Stimulated activated naive CD4-positive, alpha-beta T cell (primary cell): ENCODE results near the gene TRIB2.
"Not testable (repeated sequence)": the region's sequence is repeated elsewhere in the genome, so short reads cannot be mapped to it uniquely, and the experiment has no call there.

ENCODE experiments used
- DNase-seq, 6 experiments: peaks; one replicate each; lab custom pipeline; 2025; lab: John Stamatoyannopoulos, UW

Gene TRIB2

DNA sequence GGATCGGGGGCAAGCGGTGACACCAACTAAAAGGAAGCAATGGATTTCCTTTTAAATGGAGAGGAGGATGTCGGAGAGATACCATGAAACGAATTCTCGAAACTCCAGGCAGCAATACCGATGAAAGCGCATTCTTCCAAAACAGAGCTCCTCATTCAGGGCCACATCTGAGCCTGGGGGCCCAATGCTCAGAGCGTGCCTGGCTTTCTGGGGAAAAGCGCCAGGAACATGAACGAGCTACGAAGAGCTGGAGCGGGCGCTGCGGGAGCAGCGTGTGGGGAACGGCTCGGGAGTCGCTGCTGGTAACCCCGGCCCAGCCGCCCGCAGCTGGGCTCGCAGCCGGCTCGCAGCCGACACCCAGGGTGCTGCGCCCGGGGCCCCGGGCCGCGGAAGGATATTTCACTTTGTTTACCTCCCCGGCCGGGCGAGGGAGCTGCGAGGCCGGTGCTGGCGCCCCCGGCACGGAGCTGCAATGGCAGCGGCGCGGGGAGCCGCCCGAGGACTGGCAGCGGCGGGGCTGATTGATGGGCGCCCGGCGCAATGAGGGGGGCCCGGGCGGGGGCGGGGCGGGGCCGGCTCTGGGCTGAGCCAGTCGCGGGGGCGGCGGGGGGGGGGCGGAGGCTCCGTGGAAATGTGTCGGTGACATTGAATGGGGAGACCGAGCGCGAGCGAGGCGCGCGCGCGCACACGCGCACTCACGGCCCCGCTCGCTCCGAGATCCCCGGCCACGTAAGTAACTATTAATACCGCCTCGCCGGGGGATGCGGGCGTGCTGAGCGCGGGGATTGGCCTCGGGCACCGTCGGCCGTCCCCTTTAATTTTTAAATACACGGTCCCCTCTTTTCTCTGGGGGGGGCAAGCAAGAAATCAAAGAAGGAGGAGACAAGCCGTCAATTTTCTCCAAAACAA lies at the start of gene TRIB2:
Gene TRIB2 (plus strand): TSS at position 655 of the 909 bp plus-strand sequence. CDS start 1,372 bp downstream, outside the sequence.
- DNase-seq: peak; percentile 87 to 94 (median 92)

DNA sequence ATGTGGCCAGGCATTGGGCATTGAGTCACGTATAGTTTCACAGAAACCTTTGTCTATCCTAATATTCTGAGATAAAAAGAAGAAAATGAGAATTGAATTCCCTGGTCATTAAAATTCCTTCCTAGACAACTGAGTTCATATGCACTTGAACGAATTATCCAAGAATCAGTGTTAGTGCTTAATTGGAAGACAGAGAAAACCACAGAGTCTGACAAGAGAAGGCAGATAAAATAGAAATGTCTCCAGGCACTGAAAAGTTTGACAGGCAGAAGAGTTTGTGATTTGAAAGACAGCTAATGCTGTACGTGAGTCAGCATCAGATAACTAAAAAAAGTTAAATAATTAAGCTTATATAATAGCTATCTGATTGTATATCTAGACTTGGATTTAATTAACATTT lies 47.7 kb upstream of the TRIB2 start:
- no peak for DNase-seq

DNA sequence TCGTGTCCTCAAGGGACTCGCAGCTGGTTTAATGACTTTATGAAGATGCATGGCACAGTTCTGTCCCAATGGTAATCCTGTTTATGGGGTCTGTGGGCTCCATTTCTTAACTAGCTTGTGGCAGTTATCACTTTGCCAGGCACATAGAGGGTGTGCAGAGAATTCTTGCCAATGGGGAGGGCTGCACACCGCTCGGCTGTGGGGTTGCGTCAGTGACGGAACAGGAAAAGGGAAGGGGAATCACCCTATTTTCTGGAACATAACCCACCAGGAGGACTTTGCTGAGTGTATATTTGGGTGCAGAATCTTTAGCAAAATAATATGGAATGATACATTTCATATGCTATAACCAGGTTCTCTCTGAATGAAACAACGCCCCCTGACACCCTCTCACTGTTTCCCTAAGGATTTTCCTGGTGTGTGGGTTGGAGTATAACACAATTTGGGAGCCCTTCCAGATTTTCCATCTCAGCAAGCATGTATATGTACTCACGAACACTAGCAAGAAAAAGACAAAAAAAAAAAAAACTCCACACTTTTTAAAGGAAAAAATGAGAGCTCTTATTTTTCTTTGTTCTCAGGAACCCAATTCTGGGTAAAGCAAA lies 43.9 kb upstream of the TRIB2 start:
- DNase-seq: no peak

DNA sequence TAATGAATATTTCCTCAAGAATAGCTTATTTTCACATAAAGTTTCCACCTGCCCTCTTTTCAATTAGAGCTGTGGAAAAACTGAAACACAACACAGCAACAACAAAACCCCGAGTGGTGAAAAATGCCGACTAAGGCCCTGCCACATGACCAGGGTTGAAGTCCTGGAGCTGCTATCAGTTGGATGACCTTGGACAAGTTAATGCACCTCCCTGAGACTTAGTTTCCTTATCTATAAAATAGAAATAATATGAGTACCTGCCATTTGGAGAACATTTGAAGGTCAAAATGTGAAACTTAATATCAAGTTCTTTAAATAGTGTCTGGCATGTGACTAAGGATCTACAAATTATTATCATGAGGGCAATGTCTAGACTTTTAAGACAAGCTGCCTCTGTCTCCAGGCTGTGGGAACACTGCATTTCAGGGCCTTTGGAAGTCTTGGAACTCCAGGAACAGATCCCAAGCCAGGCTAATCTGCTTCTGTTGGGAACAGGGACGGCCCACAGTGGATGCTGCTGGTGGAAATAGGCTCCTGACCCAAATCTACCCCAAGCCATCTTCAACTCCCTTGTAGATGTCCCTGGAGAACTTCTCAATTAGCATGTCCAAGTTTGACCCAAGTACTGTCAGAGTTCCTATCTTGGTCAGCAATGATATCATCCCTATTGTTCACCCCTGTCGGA lies 42.0 kb upstream of the TRIB2 start:
- DNase-seq: no peak

GRCh38 chr2:12675352-12675795 lies 41.4 kb upstream of the TRIB2 start:
- DNase-seq: no peak

- peak in 3 of 6 experiments; percentile 32 to 65 (median 48) for DNase-seq
Observed at GRCh38 chr2:12675801-12676200, 40.9 kb upstream of the TRIB2 start.

DNA sequence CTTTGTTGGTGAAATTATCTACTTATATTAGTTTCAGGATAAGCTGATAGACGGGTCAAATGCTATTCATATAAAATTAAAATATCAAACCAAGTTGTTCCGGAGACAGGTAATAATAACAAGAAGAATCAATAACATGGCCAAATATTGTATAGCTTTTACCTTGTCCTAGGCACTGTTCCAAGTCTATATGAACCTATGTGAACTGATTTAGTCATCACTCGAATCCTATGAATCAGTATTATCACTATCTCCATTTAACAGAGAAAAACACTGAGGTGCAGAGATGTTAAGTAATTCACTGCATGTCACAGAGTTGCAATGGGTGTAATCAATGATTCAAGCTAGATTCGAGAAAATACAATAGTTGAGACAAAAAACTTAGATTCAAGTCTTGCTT lies 40.0 kb upstream of the TRIB2 start:
- no peak for DNase-seq

- DNase-seq: no peak
Observed at GRCh38 chr2:12678186-12678585, 38.5 kb upstream of the TRIB2 start.

- DNase-seq: no peak
Observed at GRCh38 chr2:12679550-12680072, 37.1 kb upstream of the TRIB2 start.

DNA sequence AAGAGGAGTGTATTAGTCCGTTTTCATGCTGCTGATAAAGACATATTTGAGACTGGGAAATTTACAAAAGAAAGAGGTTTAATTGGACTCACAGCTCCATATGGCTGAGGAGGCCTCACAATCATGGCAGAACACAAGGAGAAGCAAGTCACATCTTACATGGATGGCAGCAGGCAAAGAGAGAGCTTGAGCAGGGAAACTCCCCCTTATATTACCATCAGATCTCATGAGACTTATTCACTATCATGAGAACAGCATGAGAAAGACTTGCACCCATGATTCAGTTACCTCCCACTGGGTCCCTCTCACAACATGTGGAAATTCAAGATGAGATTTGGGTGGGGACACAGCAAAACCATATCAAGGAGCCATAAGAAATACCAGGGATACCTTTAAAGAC lies 36.6 kb upstream of the TRIB2 start:
- not testable (repeated sequence) for DNase-seq

GRCh38 chr2:12682017-12682416 lies 34.7 kb upstream of the TRIB2 start:
- no peak for DNase-seq

GRCh38 chr2:12683457-12684100 lies 33.2 kb upstream of the TRIB2 start:
- DNase-seq: no peak

DNA sequence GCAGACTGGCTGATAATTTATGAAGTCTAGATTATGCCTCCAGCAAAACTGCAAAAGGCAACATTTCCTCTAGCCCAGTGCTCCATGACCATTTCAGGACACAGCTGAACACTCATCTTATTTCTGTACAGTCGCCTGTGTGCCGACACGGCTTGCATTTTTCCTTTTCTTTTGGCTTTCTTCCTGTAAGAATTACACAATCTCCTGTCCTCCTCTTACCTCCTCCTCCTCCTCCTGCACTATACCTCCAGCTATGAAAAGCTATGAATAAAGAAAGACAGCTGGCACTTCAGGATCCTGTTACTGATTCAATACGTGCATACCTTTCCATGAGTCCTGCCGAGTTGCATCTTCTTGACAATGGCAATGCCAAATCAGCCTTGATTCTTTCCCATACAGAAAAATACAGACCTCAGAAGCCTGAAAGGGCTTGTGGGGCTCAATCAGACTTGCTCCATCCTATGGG lies 32.2 kb upstream of the TRIB2 start:
- DNase-seq: no peak

DNA sequence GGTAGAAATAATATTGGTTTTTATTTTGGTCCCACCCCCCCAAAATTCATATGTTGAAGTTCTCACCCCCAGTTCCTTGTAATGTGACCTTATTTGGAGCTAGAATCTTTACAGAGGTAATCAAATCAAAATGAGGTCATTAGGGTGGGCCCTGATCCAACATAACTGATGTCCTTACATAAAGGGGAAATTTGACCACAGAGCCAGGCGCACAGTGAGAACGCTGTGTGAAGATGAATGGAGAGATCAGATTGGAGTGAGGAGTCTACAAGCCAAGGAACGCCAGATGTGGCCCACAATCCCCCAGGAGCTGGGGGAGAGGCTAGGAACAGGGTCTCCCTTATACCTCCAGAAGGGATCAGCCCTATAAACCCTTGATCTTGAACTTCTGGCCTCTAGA lies 31.6 kb upstream of the TRIB2 start:
- DNase-seq: no peak

DNA sequence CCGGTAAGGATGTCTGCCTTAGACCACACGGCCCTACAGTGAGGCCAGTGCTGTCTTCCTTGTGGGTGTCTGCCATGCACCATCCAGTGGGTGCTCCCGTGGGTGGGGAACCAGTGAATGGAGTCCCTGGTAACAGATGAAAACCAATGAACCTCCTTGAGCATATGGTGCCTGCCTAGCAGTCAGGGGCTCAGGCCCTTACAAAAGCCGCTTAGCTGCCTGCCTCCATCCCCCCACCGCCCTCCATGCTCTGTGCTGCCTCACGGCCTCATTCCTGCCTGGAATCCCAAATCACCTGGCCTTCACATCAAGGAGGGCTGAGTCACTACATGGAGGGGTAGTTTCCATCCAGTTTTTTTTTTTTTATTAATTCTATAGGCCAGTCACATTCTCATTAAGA lies 30.8 kb upstream of the TRIB2 start:
- DNase-seq: no peak

GRCh38 chr2:12686708-12687283 lies 29.9 kb upstream of the TRIB2 start:
- no peak for DNase-seq

DNA sequence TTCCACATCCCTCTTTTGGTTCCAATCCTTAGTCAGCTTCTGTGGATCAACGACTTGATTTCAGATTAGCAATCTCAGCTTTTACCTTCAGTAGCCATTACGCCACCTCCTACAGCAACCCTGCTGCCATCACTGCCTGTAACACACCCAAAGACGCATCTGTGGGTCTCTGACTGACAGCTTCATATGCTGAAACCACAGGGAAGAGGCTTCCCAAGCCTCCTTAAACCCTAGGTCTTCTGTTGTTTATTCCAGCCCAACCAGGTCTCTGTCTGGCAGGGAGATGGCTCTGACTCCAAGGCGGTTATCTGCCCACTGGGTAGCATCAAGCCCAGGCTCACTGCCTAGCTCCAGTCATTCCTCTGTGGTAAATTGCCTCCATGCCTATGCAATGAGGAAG lies 28.6 kb upstream of the TRIB2 start:
- no peak for DNase-seq

GRCh38 chr2:12688893-12689292 lies 27.8 kb upstream of the TRIB2 start:
- no peak for DNase-seq

DNA sequence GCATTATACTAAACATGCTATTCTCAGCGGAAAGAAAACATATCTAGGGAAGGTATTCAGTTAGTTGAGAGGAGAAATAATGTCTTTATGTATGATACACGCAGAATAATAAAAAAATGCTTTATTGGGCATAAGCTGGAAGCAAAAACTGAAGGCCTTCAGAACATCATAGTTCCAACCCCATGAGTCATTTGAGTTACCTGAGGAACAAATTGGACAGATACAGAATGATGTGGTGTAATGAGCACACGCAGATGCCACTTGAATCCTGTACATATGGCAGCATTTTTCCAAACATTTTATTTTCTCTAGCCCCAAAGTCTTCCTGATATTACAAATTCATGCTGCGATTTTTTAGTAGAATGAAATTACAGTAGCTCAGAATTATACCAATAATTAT lies 23.2 kb upstream of the TRIB2 start:
- DNase-seq: no peak

- no peak for DNase-seq
Observed at GRCh38 chr2:12694990-12695774, 21.6 kb upstream of the TRIB2 start.

DNA sequence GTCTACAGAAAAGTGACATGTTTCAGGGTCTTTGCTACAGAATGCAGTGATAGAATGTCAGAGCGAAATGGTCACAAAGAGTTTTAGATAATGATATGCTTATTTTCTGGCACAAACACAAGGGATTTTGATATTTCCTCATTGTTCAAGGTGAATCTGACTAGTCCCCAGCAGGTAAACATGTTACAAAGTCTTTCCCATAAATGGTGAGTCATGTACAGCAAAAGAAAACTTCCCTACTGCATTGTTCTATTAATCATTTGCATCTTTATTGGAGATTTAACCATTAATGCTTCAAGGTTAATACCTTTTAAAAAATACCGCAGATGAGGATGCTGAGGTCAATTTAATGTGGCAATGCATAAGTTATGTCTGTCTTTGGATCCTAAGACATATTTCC lies 19.1 kb upstream of the TRIB2 start:
- no peak for DNase-seq
